Kidney capillary endothelial cell (primary cell): Measurements from ENCODE around the gene GDPD5.
"Not testable (repeated sequence)": the region's sequence is repeated elsewhere in the genome, so short reads cannot be mapped to it uniquely, and the experiment has no call there.

ENCODE experiments used
- DNase-seq: peaks from one replicate; pipeline ENCODE4 v3.0.0-alpha.2; 2018; ENCODE audit warnings: low spot score

GDPD5 gene

DNA sequence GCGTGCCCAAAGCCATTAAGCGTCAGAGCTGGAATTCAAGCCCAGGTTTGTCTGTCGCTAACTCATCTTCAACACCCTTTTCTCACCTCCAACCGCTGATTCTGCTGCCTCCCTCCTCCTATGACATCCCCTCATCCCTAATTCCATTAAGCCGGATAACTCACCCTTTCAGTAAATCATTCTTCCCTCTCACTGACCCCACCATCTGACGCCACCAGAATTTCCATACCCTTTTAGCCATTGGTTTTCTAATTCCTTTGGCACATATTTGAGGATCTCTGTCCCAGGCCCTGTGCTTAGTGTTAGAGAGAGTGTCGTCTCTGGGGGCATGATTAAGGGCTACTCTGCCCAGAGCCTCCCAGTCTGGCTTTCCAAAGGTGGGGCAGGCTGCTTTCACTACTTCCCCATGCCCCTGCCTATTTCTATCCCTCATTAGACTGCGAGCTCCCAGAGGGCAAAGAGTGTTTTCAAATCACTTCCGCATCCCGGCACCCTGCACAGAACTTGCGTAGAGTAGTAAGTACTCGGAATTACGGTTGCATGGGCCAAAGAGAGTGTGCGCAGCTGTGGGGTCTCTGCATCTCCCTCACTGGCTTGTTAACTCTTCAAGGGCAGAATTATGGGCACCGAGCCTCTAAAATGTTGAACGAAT is 96.6 kb downstream of the GDPD5 start:
- no peak for DNase-seq

DNA sequence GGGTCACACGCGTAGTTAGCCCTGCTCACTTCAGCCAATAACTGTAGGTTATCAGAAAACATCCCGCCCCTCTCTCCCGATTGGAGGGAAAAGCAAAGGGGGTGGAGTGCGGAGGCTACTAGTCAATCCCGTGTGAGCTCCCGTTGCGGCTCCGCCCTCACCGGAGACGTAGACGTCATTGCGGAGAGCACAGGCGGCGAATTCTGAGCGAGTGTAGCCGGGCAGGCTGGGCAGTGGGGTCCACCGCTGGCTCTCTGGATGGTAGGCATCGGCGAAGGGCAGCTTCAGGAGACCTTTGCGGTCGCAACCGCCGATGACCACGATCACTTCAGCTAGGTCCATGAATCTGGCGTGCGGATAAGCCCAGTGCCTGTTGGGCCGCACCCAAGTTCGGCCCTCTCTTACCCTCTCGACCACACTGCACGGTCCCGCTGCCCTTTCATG is 97.4 kb downstream of the GDPD5 start:
- peak; percentile 73 for DNase-seq

GRCh38 chr11:75427181-75427580 is 98.6 kb downstream of the GDPD5 start:
- no peak for DNase-seq

- no peak for DNase-seq
Measured at GRCh38 chr11:75426720-75427086, 99.0 kb downstream of the GDPD5 start.

- no peak for DNase-seq
Measured at GRCh38 chr11:75425422-75425821, 100.3 kb downstream of the GDPD5 start.

DNA sequence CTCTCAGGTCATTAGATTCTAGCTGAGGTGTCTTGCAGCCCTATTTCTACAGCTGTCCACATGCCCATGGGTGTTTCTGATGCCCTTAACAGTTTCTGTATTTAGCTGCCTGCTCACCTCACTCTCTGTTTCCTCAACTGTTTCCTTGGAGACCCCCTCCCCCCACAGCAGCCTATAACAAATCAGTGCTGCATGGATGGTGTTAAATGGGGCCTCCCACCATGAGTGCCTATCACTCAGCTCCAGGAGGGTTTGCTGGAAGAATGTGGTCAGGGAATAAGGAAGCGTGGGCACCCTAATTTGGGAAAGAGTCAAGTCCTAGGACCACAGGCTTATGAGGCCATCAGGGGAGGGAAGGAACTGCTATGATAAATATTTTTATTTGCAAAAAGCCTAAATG is 101.3 kb downstream of the GDPD5 start:
- no peak for DNase-seq

GRCh38 chr11:75423721-75424120 is 102.0 kb downstream of the GDPD5 start:
- DNase-seq: no peak

GRCh38 chr11:75422248-75423231 is 103.2 kb downstream of the GDPD5 start:
- no peak for DNase-seq

DNA sequence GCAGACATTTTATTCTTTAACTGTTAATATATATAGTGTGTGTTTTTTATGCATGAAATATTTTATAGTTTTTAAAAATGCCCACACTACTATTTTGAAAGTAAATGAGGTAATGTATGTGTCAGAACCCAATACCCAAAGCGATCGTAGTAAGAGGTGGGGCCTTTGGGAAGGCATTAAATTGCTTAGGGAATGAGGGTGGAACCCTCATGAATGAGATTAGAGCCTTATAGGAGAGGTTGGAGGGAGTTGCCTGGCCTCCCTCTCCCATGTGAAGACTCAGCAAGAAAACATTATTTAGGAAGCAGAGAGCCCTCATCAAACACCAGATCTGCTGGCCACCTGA is 103.9 kb downstream of the GDPD5 start:
- no peak for DNase-seq

GRCh38 chr11:75421035-75421602 is 104.6 kb downstream of the GDPD5 start:
- DNase-seq: no peak

DNA sequence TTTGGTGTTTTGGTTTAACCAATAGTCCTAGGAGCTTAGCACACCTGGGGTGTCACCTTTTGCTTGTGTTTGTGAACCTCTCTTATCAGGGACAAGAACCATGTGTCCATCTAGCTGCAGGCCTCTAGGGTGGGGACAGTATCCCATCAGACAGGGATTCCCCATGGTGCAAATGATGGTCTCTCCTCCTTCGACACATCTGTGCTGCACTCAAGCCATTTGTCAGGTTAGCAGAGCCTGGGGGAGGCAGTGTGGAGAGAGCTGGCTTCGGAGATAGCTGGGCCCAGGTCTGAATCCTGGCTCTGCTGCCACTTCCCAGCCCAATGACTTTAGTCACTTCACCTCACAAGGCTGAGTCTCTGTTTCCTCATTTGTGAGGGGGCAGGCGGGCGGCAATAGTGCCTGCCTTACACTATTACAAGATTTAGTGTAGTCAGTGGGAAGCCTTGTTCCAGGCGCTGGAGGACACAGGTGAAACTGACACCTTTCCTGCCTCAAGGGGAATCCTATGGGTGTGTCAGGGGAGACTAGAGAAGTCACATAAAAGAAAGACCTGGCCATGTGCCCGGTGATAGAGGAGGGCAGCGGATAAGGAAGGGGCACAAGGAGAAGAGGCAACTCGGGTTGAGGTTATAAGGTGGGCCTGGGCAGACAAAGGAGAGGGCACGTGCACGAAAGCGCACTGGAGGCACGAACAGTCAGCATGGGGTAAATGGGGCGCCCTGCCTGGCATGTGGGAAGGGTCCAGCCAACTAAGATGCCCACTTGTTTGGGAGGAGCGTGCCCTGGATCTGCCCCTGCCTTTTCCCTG is 105.3 kb downstream of the GDPD5 start:
- no peak for DNase-seq

DNA sequence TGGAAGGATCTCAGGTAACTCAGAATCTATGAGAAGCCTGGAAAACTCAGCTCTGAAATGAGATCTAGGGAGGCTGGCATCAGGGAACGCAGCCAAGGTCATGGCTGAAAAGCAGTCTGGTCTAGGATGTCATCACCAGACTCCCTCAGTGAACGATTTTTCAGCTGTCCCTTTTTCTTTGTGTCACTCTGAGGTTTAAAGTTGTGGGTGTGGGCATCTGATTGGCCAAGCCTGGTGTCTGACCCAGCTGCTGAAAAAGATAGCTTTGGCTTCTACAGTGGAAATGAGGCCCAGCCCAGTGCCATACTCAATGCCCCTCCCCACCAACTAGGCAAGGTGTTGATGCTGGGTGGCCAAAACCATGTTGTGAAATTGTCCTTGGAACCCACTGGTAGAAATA is 111.9 kb downstream of the GDPD5 start:
- no peak for DNase-seq

DNA sequence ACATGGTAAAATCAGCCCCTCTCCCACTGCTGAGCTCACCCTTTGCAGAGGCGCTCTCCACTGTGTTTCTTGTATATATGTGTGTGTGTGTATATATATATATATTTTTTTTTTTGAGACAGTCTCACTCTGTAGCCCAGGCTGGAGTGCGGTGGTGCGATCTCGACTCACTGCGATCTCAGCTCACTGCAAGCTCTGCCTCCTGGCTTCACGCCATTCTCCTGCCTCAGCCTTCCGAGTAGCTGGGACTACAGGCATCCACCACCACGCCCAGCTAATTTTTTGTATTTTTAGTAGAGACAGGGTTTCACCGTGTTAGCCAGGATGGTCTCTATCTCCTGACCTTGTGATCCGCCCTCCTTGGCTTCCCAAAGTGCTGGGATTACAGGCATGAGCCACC is 112.6 kb downstream of the GDPD5 start:
- not testable (repeated sequence) for DNase-seq

GRCh38 chr11:75409971-75410370 is 115.8 kb downstream of the GDPD5 start:
- DNase-seq: not testable (repeated sequence)

GRCh38 chr11:75408957-75409219 is 116.9 kb downstream of the GDPD5 start:
- no peak for DNase-seq

- no peak for DNase-seq
Measured at GRCh38 chr11:75406338-75406777, 119.4 kb downstream of the GDPD5 start.

GRCh38 chr11:75403983-75404658 is 121.6 kb downstream of the GDPD5 start:
- DNase-seq: no peak

- DNase-seq: no peak
Measured at GRCh38 chr11:75403037-75403436, 122.7 kb downstream of the GDPD5 start.

DNA sequence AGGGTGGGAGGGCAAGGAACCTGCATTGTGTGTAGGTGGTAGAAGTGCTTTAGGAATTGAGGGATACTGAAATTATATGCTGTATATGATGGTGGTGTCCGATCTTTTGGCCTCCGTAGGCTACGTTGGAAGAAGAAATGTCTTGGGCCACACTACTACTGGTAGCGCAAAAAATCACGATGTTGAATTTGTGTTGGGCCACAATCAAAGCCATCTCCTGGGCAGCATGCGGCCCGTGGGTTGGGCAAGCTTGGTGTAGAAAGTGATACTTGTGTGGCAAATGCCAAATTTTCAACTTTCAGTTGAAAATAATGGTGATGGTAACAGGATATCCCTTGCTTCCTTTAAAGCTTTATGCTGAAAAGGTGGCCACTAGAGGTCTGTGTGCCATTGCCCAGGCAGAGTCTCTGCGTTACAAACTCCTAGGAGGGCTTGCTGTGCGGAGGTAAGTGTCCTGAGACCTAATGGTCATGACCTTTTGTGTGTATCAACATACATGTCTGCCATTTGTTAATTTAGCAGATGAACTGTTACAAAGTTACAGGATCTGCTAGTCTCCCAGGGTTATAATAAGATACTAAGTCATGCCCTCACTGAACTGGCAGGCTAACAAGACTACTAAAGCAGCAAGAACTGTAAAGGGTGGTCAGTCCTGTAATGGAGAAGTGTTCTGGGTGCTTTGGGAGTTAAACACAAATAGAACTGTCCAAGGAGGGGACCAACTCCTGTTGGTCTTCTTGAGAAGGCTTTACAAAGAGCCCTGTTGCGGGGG is 123.6 kb downstream of the GDPD5 start:
- DNase-seq: no peak

- no peak for DNase-seq
Measured at GRCh38 chr11:75400146-75400865, 125.4 kb downstream of the GDPD5 start.
